Stimulated activated CD8-positive, alpha-beta memory T cell treated with anti-CD3 and anti-CD28 coated beads, Interleukin-15, amount 100 ng/mL, for 24 hours (primary cell): ENCODE results near the gene TRIM8.

Experiments
- DNase-seq: peaks from one replicate; pipeline ENCODE4 v3.0.0-alpha.2; 2020; ENCODE audit warnings: low read depth

TRIM8 gene, protein sequence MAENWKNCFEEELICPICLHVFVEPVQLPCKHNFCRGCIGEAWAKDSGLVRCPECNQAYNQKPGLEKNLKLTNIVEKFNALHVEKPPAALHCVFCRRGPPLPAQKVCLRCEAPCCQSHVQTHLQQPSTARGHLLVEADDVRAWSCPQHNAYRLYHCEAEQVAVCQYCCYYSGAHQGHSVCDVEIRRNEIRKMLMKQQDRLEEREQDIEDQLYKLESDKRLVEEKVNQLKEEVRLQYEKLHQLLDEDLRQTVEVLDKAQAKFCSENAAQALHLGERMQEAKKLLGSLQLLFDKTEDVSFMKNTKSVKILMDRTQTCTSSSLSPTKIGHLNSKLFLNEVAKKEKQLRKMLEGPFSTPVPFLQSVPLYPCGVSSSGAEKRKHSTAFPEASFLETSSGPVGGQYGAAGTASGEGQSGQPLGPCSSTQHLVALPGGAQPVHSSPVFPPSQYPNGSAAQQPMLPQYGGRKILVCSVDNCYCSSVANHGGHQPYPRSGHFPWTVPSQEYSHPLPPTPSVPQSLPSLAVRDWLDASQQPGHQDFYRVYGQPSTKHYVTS

GRCh38 chr10:102644066-102644645 lies at the start of gene TRIM8:
TRIM8 (plus strand) TSS chr10:102644479; CDS start chr10:102644618, 139 bp downstream.
- no peak for DNase-seq

DNA sequence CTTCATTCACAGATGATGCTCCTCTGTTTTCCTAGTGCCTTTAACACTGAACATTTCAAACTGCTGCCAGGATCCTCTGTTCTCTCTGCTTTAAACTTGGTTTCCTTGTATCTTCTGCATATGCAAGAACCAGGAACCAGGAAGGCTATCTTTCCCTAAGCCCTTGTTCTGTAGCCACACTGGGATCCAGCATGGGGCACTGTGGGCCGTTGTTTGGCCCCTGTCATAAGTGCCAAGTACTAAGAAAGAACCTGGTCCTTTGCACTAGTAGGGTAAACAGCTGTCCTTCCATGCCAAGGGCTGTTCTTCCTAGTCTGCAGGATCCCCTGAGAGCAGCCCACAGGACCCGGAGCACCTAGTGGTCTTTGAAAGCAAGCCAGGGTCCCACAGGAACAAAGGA lies 49.0 kb upstream of the TRIM8 start:
- DNase-seq, result no peak

GRCh38 chr10:102595897-102596296 lies 48.4 kb upstream of the TRIM8 start:
- DNase-seq, result no peak

DNA sequence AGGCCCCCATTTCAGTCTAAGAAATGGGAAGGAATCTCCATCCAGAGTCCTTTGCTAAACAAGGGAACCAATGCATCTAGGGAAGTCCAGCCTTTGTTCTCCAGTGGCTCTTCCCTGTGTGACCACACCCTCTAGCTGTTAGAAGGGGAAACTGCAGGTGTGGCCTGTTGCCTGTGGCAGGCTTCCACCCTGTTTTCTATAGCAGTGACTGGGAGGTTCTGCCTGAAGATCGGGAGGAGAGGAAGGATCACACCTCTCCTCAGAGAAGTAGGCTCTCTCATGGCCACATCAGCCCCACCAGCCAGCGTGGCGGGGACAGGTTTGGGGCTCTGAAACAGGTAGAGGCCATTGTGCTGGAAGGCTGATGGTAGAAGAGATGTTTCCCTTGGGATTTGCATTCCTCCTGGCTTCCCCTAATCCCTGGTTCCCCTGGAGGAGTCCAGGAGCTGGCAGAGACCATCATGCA lies 47.7 kb upstream of the TRIM8 start:
- DNase-seq, result no peak

GRCh38 chr10:102597131-102597991 lies 46.9 kb upstream of the TRIM8 start:
- DNase-seq, result no peak

GRCh38 chr10:102598243-102598642 lies 46.0 kb upstream of the TRIM8 start:
- no peak for DNase-seq

- no peak for DNase-seq
Measured at GRCh38 chr10:102599565-102600327, 44.5 kb upstream of the TRIM8 start.

DNA sequence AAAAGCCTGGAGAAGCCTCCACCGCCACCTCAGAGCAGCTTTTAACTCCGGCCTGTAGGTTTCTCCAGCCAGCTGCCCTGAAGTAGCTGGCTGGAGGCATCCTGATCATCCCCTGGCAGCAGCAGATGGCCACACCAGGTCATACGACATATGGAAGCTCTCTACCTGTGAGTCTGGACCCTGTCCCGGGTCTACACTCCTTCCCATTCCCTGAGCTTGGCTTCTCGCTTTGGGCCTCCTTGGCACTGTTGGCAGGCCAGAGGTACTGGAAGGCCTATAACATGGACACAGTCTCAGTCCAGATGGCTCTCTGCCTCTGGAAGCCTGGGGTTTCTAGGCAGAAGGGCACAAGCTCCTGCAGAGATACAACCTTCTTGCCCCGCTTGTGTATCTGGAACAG lies 43.5 kb upstream of the TRIM8 start:
- no peak for DNase-seq

DNA sequence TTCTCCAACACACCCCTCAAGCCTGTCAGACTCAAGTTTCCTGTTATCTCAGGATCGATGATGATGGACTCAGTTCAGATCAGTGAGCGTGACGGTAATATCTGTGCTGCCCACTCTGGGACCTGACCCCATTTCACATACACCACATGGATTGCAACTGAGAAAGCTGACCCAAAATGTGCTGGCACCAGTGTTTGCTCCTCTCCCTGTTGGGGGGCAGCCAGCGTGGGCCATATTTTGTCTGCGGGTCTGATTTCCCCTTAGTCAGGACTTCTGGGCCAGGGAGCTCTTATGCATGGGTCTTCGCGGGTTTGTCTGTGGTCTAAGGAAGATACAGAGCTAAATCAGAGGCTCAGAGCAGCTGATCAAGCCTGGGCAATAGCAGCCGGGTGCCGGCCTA lies 42.6 kb upstream of the TRIM8 start:
- no peak for DNase-seq

DNA sequence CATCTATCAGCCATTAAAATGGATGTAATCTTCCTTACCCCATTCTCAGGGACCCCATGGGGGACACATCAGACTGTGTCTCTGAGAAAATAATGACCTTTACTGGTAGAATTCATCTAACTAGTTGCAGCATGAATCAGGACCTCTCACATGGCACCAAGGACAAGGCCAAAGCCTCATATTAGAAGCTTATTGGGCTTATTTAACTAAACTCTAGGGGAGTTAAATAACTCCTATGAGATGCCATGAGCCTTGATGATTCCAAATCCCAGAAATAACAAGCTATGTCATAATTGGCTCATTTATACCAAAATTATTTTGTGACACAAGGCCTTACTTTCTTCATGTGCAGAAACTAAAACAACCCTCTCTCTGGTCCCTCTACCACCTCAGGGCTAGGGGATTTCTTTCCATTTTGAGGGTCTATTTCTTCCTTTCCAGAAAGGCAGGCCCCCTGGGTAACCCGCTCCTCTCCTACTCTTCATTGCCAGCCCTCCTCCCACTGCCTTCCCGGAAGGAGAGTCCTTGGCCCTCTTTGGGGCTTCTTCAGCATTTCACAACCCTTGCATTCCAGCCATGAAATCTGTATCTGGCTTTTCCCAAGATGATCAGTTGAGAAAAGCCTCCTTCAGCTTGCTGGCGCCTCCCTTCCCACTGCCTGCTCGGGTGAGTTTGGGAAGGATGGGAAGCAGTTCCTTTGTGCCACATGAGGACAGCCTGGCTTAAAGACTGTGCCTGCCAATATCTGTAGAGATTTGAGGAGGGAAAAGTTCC lies 41.8 kb upstream of the TRIM8 start:
- no peak for DNase-seq

DNA sequence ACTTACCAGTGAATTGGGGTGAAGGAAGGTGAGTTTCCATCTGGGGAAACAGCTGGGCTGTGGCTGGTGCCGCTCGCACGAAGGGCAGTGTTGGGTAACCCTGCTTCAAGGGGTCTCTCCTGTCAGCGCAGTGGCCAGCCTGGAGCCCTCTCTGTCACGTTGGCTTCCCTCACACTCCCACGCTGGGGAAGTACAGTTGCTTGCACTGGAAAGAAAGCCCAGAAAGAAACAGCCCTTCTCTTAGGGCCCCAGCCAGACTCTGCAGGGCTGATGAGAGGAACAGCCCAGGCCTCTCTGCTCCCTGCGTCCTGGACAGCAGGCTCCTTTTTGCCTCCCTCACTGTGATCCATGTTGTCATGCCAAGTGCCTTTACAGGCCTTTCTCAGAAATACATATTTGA lies 40.3 kb upstream of the TRIM8 start:
- no peak for DNase-seq

DNA sequence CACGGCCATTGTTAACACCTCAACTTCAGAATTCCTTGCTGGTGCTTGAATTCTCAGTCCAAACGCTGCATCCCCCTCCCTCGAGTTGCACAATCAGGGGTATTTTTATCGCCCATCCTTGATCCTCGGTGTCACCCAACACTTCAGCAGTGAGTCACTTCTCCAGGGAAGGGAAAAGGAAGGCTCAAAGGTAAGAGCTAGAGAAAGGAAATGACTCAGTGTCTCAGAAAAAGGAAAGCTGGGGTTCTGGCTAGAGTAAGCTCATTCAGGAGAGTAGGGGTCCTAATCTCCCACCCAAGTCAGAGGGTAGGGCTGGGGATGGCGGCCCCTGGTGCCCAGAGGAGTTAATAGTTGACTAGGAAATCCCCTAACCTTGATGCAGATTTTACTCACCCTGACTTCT lies 39.8 kb upstream of the TRIM8 start:
- DNase-seq, result no peak

DNA sequence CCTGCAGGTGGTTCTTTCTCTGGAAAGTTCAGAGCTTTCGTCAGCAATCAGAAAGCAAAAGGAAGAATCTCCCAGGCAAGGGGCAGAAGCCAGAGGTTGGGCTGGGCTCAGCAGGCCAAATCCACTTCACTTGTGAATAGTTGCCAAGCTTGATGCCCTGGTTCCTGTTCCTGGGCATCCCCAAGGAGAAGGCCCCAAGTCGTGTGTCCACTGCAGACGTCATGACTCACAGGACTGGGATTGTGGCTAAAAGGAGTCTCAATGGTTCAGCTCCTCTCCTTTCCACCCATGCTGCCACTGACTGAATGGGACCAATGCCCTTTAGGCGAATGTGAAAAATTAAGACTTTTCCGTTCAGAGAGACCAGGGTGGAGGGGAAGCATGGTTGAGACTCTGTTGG lies 38.6 kb upstream of the TRIM8 start:
- no peak for DNase-seq

DNA sequence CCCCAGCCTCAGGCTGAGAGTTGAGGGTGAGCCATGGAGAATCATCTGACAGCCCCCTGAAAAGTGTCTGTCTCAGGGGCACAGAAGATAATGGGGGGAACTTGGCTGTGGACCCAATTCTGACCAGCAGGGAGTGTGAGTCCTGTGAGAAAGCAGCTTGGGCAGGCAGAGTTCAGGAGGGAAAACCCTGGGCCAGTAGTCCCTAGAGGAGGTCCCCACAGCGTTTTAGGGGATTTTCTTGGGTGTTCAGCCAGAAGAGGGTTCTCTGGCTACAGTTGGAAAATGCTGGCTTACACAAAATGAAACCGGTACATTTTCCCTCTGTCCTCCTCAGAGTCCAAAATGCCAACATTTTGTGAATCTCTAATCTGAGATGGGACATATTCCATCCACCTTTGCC lies 35.8 kb upstream of the TRIM8 start:
- DNase-seq, result no peak

DNA sequence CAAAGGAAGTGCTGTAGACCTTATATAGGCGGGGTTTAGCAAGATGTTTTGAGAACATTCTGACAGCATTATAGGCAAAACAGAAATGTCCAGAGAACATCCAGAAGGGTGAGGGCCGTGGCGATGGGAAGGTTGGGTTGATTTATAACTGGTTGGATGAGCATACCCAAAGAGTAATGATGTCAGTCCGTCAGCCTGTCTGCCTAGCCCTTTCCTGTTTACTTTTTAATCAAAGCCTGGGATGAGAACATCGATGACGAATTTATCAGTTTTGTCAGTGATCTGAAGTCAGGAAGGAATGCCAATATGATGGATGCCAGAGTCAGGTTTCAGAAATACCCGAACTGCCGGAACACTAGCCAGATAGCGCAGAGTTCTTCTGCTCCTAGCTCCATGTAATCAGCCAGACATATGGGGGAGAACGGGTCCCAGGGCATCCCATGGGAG lies 33.8 kb upstream of the TRIM8 start:
- DNase-seq, result no peak

- no peak for DNase-seq
Measured at GRCh38 chr10:102611514-102612087, 32.7 kb upstream of the TRIM8 start.

DNA sequence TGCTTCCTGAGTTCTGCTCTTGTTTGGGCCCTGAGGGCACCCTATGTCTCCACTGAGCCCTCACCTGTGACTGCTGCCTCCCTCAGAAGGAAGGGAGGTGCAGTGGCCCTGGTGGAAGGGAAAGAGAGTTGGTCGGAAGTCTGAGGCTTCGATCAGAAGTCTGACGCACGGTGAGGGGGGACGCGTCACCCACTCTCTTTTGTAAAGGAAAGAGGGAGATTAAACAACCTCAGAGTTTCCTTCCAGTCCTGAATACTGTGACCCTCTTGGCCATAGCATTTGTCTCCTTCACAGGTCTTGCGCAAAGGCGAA lies 31.4 kb upstream of the TRIM8 start:
- DNase-seq, result no peak

GRCh38 chr10:102613286-102613685 lies 31.0 kb upstream of the TRIM8 start:
- DNase-seq, result no peak

DNA sequence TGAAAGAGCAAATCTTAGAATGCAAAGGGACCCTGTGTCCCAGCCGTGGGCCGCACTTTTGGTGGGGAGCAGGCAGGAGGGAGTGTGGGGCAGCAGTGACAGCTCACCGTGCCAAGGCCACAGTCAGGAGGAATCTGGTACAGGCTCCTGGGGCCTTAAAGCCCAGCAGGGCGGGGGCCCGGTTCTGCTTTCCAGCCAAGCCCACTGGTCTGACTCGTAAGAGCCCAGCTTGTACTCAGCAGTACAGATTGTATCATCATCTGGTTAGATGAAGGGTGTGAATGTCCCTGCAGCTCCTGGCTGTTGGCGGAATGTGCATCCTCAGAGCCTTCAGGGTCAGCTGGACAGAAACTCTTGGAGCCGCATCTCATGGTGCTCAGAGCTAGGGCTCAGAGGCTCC lies 30.5 kb upstream of the TRIM8 start:
- no peak for DNase-seq

DNA sequence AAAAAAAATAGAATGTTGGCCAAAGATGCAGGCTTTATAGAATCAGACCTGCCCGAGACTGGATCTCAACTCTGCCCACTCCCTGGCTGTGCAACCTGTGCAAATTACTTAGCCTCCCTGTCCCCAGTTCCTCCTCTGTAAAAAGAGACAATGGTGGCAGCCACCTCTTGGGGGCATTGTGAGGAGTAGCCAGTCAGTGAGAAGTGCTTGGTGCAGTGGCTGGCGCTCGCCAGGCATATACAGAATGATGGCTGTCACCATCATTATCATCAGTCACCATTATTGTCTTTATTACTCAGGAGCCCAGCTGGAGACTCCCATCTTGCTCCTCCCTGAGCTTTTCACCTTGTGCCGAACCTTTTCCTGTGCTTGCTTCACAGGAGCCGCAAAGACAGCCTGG lies 29.4 kb upstream of the TRIM8 start:
- DNase-seq, result no peak

- DNase-seq, result no peak
Measured at GRCh38 chr10:102615361-102615760, 28.9 kb upstream of the TRIM8 start.
